ENCODE data around the gene UGT1A6. TPM values are rescaled to one million over a fixed set of nuclear protein-coding genes. Genes with fewer than 3 reads are reported as not detected.
A peak's percentile ranks its signal among the peaks of the same experiment; 100 is the strongest.

The UGT1A6 gene
- total and polyA plus RNA-seq, 2 of the 13 experiments (the other 11 are each of a cell fraction or from before 2014, with no cell fraction given): 0.25 TPM; not detected in 1

GRCh38 chr2:233718552-233718951 is 25.9 kb downstream of the UGT1A6 start, which contains the start of gene UGT1A4 (continued):
- TF ChIP-seq ARID4A (CRISPR knock-in tag; IDR thresholded peaks at IDR 0.05; ENCODE audit: borderline replicate concordance): no peak
- no peak for TF ChIP-seq THAP11 (CRISPR knock-in tag; IDR thresholded peaks at IDR 0.05)

GRCh38 chr2:233728723-233729301 is 36.1 kb downstream of the UGT1A6 start, which contains the start of gene UGT1A3:
Gene UGT1A3 (plus strand): TSS chr2:233729042. CDS start chr2:233729127, 85 bp downstream.
- DNase-seq (ENCODE audit: low spot score) (no peak), ATAC-seq (peak; percentile 27; the same call in 2 of the 3 replicates), FAIRE-seq (no peak)
- H3K27ac ChIP-seq (ENCODE audit: extremely low read length, insufficient read depth, low read length): no peak within 1 kb of the TSS
- no peak within 1 kb of the TSS for H3K9ac ChIP-seq (ENCODE audit: insufficient read depth, low read depth, low read length)
- intact Hi-C loops (cut with micrococcal nuclease; ENCODE audit: unreplicated experiment) (no loop called here), in situ Hi-C loops (cut with HindIII; ENCODE audit: extremely low pct_ligation_motif_present, low pct_unique_long_range_greater_than_20kb) (no loop called here)
- H3K9me3 ChIP-seq (ENCODE audit: low read length): no peaks in the 10 kb centered on the region
- CTCF ChIA-PET (ENCODE audit: low intra/inter-chr PET ratio, low total read pairs): no interaction called here
- no peak within 1 kb of the TSS for H3K4me2 ChIP-seq (ENCODE audit: low read depth, low read length)
- H3K27me3 ChIP-seq (ENCODE audit: control insufficient read depth in 1 of 2, insufficient read depth in 2 of 2, low read length in 2 of 2): peaks cover 1 to 24% of the 10 kb centered on the region in 2 experiments; a peak in 3 of 5 replicates
- POLR2A ChIA-PET: interaction anchor here (1.1 kb wide), 1 partner anchor 8 kb away, joined by 3 read pairs; no protein-coding TSS in a partner anchor
- no peaks in the 10 kb centered on the region for H3K79me2 ChIP-seq (ENCODE audit: insufficient read depth, low read length)
- H3K36me3 ChIP-seq (replicated peaks in 1 of 2; ENCODE audit: control insufficient read depth in 1 of 2, insufficient read depth in 2 of 2, low read length in 2 of 2): no peaks in the 10 kb centered on the region
- H2AFZ ChIP-seq (ENCODE audit: low read length): no peak within 1 kb of the TSS
- WGBS (ENCODE audit: low lambda C conversion rate): 67% methylated on average over 6 of the region's 8 CpGs
- H4K20me1 ChIP-seq (ENCODE audit: insufficient read depth, low read length): no peaks in the 10 kb centered on the region
- no peaks in the 10 kb centered on the region; the same call in 1 of the 2 replicates for H3K4me1 ChIP-seq (ENCODE audit: insufficient read depth, low read length)
- H3K4me3 ChIP-seq (replicated peaks in 1 of 3; ENCODE audit: insufficient read depth in 1 of 3, low read depth in 2 of 3, low read length in 3 of 3): no peak within 1 kb of the TSS
- no TSS peak for BruUV-seq (replicated peaks)
- TF ChIP-seq ZNF205 (CRISPR knock-in tag; IDR thresholded peaks at IDR 0.05): no peak
- TF ChIP-seq ZNF75D (CRISPR knock-in tag; IDR thresholded peaks at IDR 0.05; ENCODE audit: borderline replicate concordance): no peak
- TF ChIP-seq CBX1 (IDR thresholded peaks at IDR 0.05; ENCODE audit: low read depth): no peak
- no peak for TF ChIP-seq JUN (CRISPR knock-in tag; IDR thresholded peaks at IDR 0.05)
- TF ChIP-seq NCOA2 (CRISPR knock-in tag; IDR thresholded peaks at IDR 0.05): no peak
- no peak for TF ChIP-seq PTBP1 (IDR thresholded peaks at IDR 0.05; ENCODE audit: low read depth, low read length, poor library complexity, severe bottlenecking)
- no peak for TF ChIP-seq ZNF7 (CRISPR knock-in tag; IDR thresholded peaks at IDR 0.05)
- TF ChIP-seq SRSF9 (IDR thresholded peaks at IDR 0.05; ENCODE audit: borderline replicate concordance, insufficient read depth, low read depth, low read length, poor library complexity, severe bottlenecking): no peak
- no peak for TF ChIP-seq DZIP1 (CRISPR knock-in tag; IDR thresholded peaks at IDR 0.05)
- TF ChIP-seq, protein P1, sequence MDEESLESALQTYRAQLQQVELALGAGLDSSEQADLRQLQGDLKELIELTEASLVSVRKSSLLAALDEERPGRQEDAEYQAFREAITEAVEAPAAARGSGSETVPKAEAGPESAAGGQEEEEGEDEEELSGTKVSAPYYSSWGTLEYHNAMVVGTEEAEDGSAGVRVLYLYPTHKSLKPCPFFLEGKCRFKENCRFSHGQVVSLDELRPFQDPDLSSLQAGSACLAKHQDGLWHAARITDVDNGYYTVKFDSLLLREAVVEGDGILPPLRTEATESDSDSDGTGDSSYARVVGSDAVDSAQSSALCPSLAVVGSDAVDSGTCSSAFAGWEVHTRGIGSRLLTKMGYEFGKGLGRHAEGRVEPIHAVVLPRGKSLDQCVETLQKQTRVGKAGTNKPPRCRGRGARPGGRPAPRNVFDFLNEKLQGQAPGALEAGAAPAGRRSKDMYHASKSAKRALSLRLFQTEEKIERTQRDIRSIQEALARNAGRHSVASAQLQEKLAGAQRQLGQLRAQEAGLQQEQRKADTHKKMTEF (CRISPR knock-in tag; IDR thresholded peaks at IDR 0.05): no peak
- TF ChIP-seq GLI4 (CRISPR knock-in tag; IDR thresholded peaks at IDR 0.05; ENCODE audit: borderline replicate concordance): no peak
- no peak for TF ChIP-seq GATAD2A (CRISPR knock-in tag; IDR thresholded peaks at IDR 0.05)
- no peak for TF ChIP-seq BCL6 (CRISPR knock-in tag; IDR thresholded peaks at IDR 0.05)
- no peak for TF ChIP-seq ZNF749 (CRISPR knock-in tag; IDR thresholded peaks at IDR 0.05; ENCODE audit: borderline replicate concordance)

Measured in HepG2 (cell line).